Left lung (tissue), 10 donors: ENCODE results near the gene STAT5B. TPM values are rescaled to one million over a fixed set of nuclear protein-coding genes. Genes with fewer than 3 reads are reported as not detected.

Experiments
- ATAC-seq: fragments of 200-7000 bp; cut with Tn5 transposase; one replicate; pipeline ENCODE4 v1.9.1; 2020; ENCODE audit warnings: moderate library complexity
- DNase-seq, 4 donors: peaks; one replicate each; pipeline ENCODE4 v3.0.0-alpha.2; 2013 to 2020
- H3K27ac ChIP-seq, 2 donors: fragments of 200-600 bp; sonication (generic) in 1 of 2; one replicate each; pipeline versions ENCODE4 v1.5.0 to v1.8.0; 2020 to 2021
- H3K27me3 ChIP-seq, 2 donors: fragments of 200-600 bp; sonication (generic) in 1 of 2; one replicate each; pipeline versions ENCODE4 v1.5.0 to v1.8.0; 2020 to 2021
- H3K36me3 ChIP-seq, 2 donors: fragments of 200-600 bp; sonication (generic) in 1 of 2; one replicate each; pipeline versions ENCODE4 v1.5.0 to v1.8.0; 2020 to 2021
- H3K4me1 ChIP-seq, 2 donors: fragments of 200-600 bp; one replicate each; pipeline ENCODE4 v1.8.0; 2021
- H3K4me3 ChIP-seq, 2 donors: fragments of 200-600 bp; sonication (generic) in 1 of 2; one replicate each; pipeline versions ENCODE4 v1.5.0 to v1.8.0; 2020 to 2021; ENCODE audit warnings: mild to moderate bottlenecking in 1 of 2
- H3K9me3 ChIP-seq, 2 donors: fragments of 200-600 bp; sonication (generic) in 1 of 2; one replicate each; pipeline versions ENCODE4 v1.5.0 to v1.8.0; 2020 to 2021
- intact Hi-C, 2 donors: fragments of 100-400 bp; cut with DNase I; formaldehyde crosslinking; loops; one replicate each; pipeline versions ENCODE4 v1.11.2 to v1.14.2; 2022
- polyA plus RNA-seq, 6 donors: library from polyadenylated mRNA; unstranded; fragments of 120-200 nt; gene quantifications; one replicate each; pipeline ENCODE4 v1.2.1, GENCODE V29; 2013; ENCODE audit not compliant: insufficient read length in 6 of 6
- total RNA-seq, 2 donors: library from RNA; stranded (reverse); fragmentation: NEBNext Ultra II Directional; extraction: Animal tissue kit (Norgen Biotek cat#: 25700); gene quantifications; one replicate each; pipeline ENCODE4 v1.2.1, GENCODE V29; 2021
- TF ChIP-seq, protein P1 (sequence below), 2 donors: fragments of 200-600 bp; sonication (generic) in 1 of 2; IDR thresholded peaks; one replicate each; pipeline versions ENCODE4 v1.5.0 to v1.8.0; 2021; ENCODE audit warnings: antibody characterized with exemption in 2 of 2
- donor health status: DM: no; HTN: yes; CAD: no.
- donor health status: DM: no; HTN: no; CAD: no.

Gene STAT5B
- total and polyA plus RNA-seq, 8 donors = 41.5 to 70.9 (median 57.4) TPM

- Histone ChIP-seq H3K9me3 (no peaks in the 10 kb centered on the region), H3K27ac (peak overlapping the region in 1 of 2 donors; percentile 83), H3K36me3 (peaks cover 0 to 7% of the 10 kb centered on the region in 2 donors), H3K4me1 (peaks cover 9 to 35% of the 10 kb centered on the region in 2 donors), H3K27me3 (no peaks in the 10 kb centered on the region), H3K4me3 (peak overlapping the region; percentile 54 to 60)
- ATAC-seq = no peak
- DNase-seq = peak in 1 of 4 donors; percentile 70
- intact Hi-C loops = no loop called here
- TF ChIP-seq, protein P1, sequence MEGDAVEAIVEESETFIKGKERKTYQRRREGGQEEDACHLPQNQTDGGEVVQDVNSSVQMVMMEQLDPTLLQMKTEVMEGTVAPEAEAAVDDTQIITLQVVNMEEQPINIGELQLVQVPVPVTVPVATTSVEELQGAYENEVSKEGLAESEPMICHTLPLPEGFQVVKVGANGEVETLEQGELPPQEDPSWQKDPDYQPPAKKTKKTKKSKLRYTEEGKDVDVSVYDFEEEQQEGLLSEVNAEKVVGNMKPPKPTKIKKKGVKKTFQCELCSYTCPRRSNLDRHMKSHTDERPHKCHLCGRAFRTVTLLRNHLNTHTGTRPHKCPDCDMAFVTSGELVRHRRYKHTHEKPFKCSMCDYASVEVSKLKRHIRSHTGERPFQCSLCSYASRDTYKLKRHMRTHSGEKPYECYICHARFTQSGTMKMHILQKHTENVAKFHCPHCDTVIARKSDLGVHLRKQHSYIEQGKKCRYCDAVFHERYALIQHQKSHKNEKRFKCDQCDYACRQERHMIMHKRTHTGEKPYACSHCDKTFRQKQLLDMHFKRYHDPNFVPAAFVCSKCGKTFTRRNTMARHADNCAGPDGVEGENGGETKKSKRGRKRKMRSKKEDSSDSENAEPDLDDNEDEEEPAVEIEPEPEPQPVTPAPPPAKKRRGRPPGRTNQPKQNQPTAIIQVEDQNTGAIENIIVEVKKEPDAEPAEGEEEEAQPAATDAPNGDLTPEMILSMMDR (IDR thresholded peaks at IDR 0.05) = no peak
These were observed 82.8 kb downstream of the STAT5B start for GRCh38 chr17:42193216-42193968.

- ATAC-seq = no peak
- TF ChIP-seq, protein P1 (IDR thresholded peaks at IDR 0.05) = no peak
- DNase-seq = peak in 1 of 4 donors; percentile 66
- Histone ChIP-seq H3K4me1 (peaks cover 9 to 38% of the 10 kb centered on the region in 2 donors), H3K36me3 (peaks cover 0 to 7% of the 10 kb centered on the region in 2 donors), H3K9me3 (no peaks in the 10 kb centered on the region), H3K27ac (no peak overlapping the region), H3K4me3 (no peak overlapping the region), H3K27me3 (no peaks in the 10 kb centered on the region)
- intact Hi-C loops = no loop called here
These were observed 83.7 kb downstream of the STAT5B start for GRCh38 chr17:42192189-42193126.

GRCh38 chr17:42191275-42191608 is 84.9 kb downstream of the STAT5B start:
- ATAC-seq (no peak), DNase-seq (no peak)
- Histone ChIP-seq H3K4me1 (peaks cover 9 to 43% of the 10 kb centered on the region in 2 donors), H3K36me3 (peaks cover 0 to 7% of the 10 kb centered on the region in 2 donors), H3K9me3 (no peaks in the 10 kb centered on the region), H3K4me3 (no peak overlapping the region), H3K27me3 (no peaks in the 10 kb centered on the region), H3K27ac (no peak overlapping the region)
- intact Hi-C loops = no loop called here
- TF ChIP-seq, protein P1 (IDR thresholded peaks at IDR 0.05) = no peak

GRCh38 chr17:42190491-42191274 is 85.5 kb downstream of the STAT5B start:
- TF ChIP-seq, protein P1 (IDR thresholded peaks at IDR 0.05) = no peak
- peaks cover 0 to 7% of the 10 kb centered on the region in 2 donors for H3K36me3 ChIP-seq
- H3K4me1 ChIP-seq = peaks cover 9 to 48% of the 10 kb centered on the region in 2 donors
- DNase-seq (peak in 1 of 4 donors; percentile 62), ATAC-seq (no peak)
- intact Hi-C loops = no loop called here
- H3K27ac ChIP-seq = no peak overlapping the region
- H3K4me3 ChIP-seq = no peak overlapping the region
- H3K27me3 ChIP-seq = no peaks in the 10 kb centered on the region
- no peaks in the 10 kb centered on the region for H3K9me3 ChIP-seq
